IMR-90 (cell line): ENCODE results near the gene OR1F1. TPM values are rescaled to one million over a fixed set of nuclear protein-coding genes. Genes with fewer than 3 reads are reported as not detected.

Source experiments
- ATAC-seq: fragments of 200-7000 bp; cut with Tn5 transposase; 2 replicates; pipeline ENCODE4 v1.9.1; 2020; ENCODE audit warnings: low read depth, mild to moderate bottlenecking, moderate library complexity
- BruUV-seq: library from RNA; stranded (reverse); fragments of 400-500 nt; replicated peaks from 2 replicates; lab custom pipeline; 2021; lab: Mats Ljungman, UMichigan
- CTCF ChIA-PET: fragments of 300-600 bp; formaldehyde crosslinking; extraction: SDS; loops from one replicate; lab custom pipeline; 2021; ENCODE audit warnings: antibody characterized with exemption; lab: Yijun Ruan, JAX
- POLR2A ChIA-PET: fragments of 300-600 bp; sonication (Branson Sonifier 250); formaldehyde crosslinking; loops from one replicate; lab custom pipeline; 2022; ENCODE audit warnings: antibody characterized with exemption; ENCODE audit not compliant: unreplicated experiment; lab: Charles Lee
- DNase-seq: peaks from one replicate; pipeline ENCODE4 v3.0.0; 2013
- H2AFZ ChIP-seq: replicated peaks from 2 replicates; pipeline ENCODE3; 2013; ENCODE audit warnings: low read length, mild to moderate bottlenecking; ENCODE audit not compliant: poor library complexity
- H2AK5ac ChIP-seq: 2 replicates; pipeline ENCODE4 v1.6.1; 2013; ENCODE audit warnings: low read depth, low read length, inconsistent platforms
- H2AK9ac ChIP-seq: replicated peaks from 2 replicates; pipeline ENCODE3; 2013; ENCODE audit warnings: mild to moderate bottlenecking, low read depth, low read length, moderate library complexity; ENCODE audit not compliant: poor library complexity
- H2BK120ac ChIP-seq: 2 replicates; pipeline ENCODE4 v1.6.1; 2013; ENCODE audit warnings: low read depth, low read length, inconsistent platforms
- H2BK15ac ChIP-seq: 3 replicates; pipeline ENCODE4 v1.6.1; 2013; ENCODE audit warnings: low read depth, low read length, inconsistent platforms
- H2BK20ac ChIP-seq: 2 replicates; pipeline ENCODE4 v1.6.1; 2013; ENCODE audit warnings: low read depth, mild to moderate bottlenecking, inconsistent platforms, low read length, moderate library complexity
- H2BK5ac ChIP-seq: 2 replicates; pipeline ENCODE4 v1.6.1; 2013; ENCODE audit warnings: mild to moderate bottlenecking, low read depth, low read length, inconsistent platforms; ENCODE audit not compliant: poor library complexity, severe bottlenecking
- H3K14ac ChIP-seq: replicated peaks from 2 replicates; pipeline ENCODE4 v1.6.1; 2013; ENCODE audit warnings: low read depth, low read length, inconsistent platforms
- H3K18ac ChIP-seq: 2 replicates; pipeline ENCODE4 v1.6.1; 2013; ENCODE audit warnings: low read depth, low read length, control low read depth
- H3K23ac ChIP-seq: 2 replicates; pipeline ENCODE4 v1.6.1; 2013; ENCODE audit warnings: low read depth, low read length, inconsistent platforms
- H3K27ac ChIP-seq: 2 replicates; pipeline ENCODE4 v1.5.1; 2013; ENCODE audit warnings: mild to moderate bottlenecking, control low read depth, low read length; ENCODE audit not compliant: insufficient read depth
- H3K27me3 ChIP-seq: 2 replicates; pipeline ENCODE4 v1.6.1; 2013; ENCODE audit warnings: low read length; ENCODE audit not compliant: control insufficient read depth, insufficient read depth
- H3K36me3 ChIP-seq: 2 replicates; pipeline ENCODE4 v1.6.1; 2013; ENCODE audit warnings: low read length, mixed read lengths; ENCODE audit not compliant: control insufficient read depth, insufficient read depth
- H3K4ac ChIP-seq: 2 replicates; pipeline ENCODE4 v1.6.1; 2013; ENCODE audit warnings: low read depth, low read length, inconsistent platforms
- H3K4me1 ChIP-seq: 2 replicates; pipeline ENCODE4 v1.6.1; 2013; ENCODE audit warnings: low read length, mixed read lengths; ENCODE audit not compliant: control insufficient read depth, insufficient read depth
- H3K4me2 ChIP-seq: 2 replicates; pipeline ENCODE4 v1.6.1; 2013; ENCODE audit warnings: low read depth, mild to moderate bottlenecking, control low read depth, low read length, moderate library complexity
- H3K4me3 ChIP-seq: 2 replicates; pipeline ENCODE4 v1.5.1; 2013; ENCODE audit warnings: low read depth, mild to moderate bottlenecking, control low read depth, low read length, moderate library complexity; ENCODE audit not compliant: insufficient read depth
- H3K56ac ChIP-seq: 2 replicates; pipeline ENCODE4 v1.6.1; 2013; ENCODE audit warnings: low read length, inconsistent platforms; ENCODE audit not compliant: insufficient read depth; ENCODE audit errors: extremely low read depth
- H3K79me1 ChIP-seq, 2 experiments: 2 replicates each; pipeline ENCODE4 v1.6.1; 2013; ENCODE audit warnings: low read length in 2 of 2, inconsistent platforms in 1 of 2, low read depth in 1 of 2
- H3K9ac ChIP-seq: 2 replicates; pipeline ENCODE4 v1.6.1; 2013; ENCODE audit warnings: low read depth, low read length, control low read depth
- H3K9me1 ChIP-seq: 2 replicates; pipeline ENCODE4 v1.6.1; 2013; ENCODE audit warnings: low read length, inconsistent platforms; ENCODE audit not compliant: insufficient read depth
- H3K9me3 ChIP-seq: 2 replicates; pipeline ENCODE4 v1.6.1; 2013; ENCODE audit warnings: low read length; ENCODE audit not compliant: control insufficient read depth, insufficient read depth
- H4K20me1 ChIP-seq: 2 replicates; pipeline ENCODE4 v1.6.1; 2013; ENCODE audit warnings: low read length, inconsistent platforms; ENCODE audit not compliant: insufficient read depth
- H4K5ac ChIP-seq: 2 replicates; pipeline ENCODE4 v1.6.1; 2013; ENCODE audit warnings: mild to moderate bottlenecking, low read depth, low read length, control low read depth
- H4K8ac ChIP-seq, 2 experiments: 2 replicates each; pipeline ENCODE4 v1.6.1; 2013; ENCODE audit warnings: low read depth in 2 of 2, low read length in 2 of 2, control low read depth in 1 of 2, inconsistent platforms in 1 of 2
- H4K91ac ChIP-seq: 2 replicates; pipeline ENCODE4 v1.6.1; 2013; ENCODE audit warnings: low read depth, low read length, inconsistent platforms; ENCODE audit not compliant: insufficient read depth
- CHD1 ChIP-seq: IDR thresholded peaks from 2 replicates; pipeline ENCODE4 v1.6.1; 2012; ENCODE audit warnings: low read depth, low read length, improper control_type of control experiment
- NFE2L2 ChIP-seq: fragments of 150-350 bp; IDR thresholded peaks from 2 replicates; pipeline ENCODE4 v1.6.1; 2016; ENCODE audit warnings: low read depth, mild to moderate bottlenecking, low read length
- SMC3 ChIP-seq: fragments of 150-350 bp; IDR thresholded peaks from 2 replicates; pipeline ENCODE4 v1.6.1; 2016; ENCODE audit warnings: low read depth, mild to moderate bottlenecking, antibody characterized with exemption, low read length, moderate library complexity
- WGBS, 2 experiments: methylation state at CpG; one replicate each; pipeline versions ENCODE4 v1.1.5 to v1.1.7; 2013; ENCODE audit warnings: missing lambda C conversion rate in 2 of 2; ENCODE audit not compliant: insufficient read length in 1 of 2; ENCODE audit errors: extremely low coverage in 2 of 2; 5-methylcytosine and 5-hydroxymethylcytosine counted together
- dilution Hi-C: fragments of 300-500 bp; cut with HindIII; formaldehyde crosslinking; loops from one replicate; pipeline ENCODE4 v1.14.3; 2018; ENCODE audit warnings: low sequenced_read_pairs; ENCODE audit not compliant: unreplicated experiment
- in situ Hi-C: fragments of 300-500 bp; cut with MboI; formaldehyde crosslinking; loops from 3 replicates; pipeline ENCODE4 v1.14.3; 2019; ENCODE audit warnings: low sequenced_read_pairs, inconsistent platforms, mixed read lengths
- intact Hi-C: fragments of 100-400 bp; cut with micrococcal nuclease; formaldehyde crosslinking; loops from 2 replicates; pipeline ENCODE4 v1.10.0; 2022
- polyA plus RNA-seq, 3 experiments: library from polyadenylated mRNA; depleted of rRNA; stranded (reverse); fragments of >200 nt; gene quantifications; 2 replicates each; pipeline ENCODE4 v1.2.3, GENCODE V29; 2012; ENCODE audit warnings: low replicate concordance in 1 of 3
- total RNA-seq: library from RNA; depleted of rRNA; stranded (reverse); fragments of >200 nt; gene quantifications from 2 replicates; pipeline ENCODE4 v1.2.3, GENCODE V29; 2012

OR1F1 gene
- total and polyA plus RNA-seq, 2 of the 4 experiments (the other 2 are of a cell fraction), result 0.12 TPM; not detected in 1

GRCh38 chr16:3193221-3194212 is 5.5 kb downstream of the OR1F1 start:
- Histone ChIP-seq H3K18ac (no peak overlapping the region), H3K9me3 (no peaks in the 10 kb centered on the region), H2BK120ac (no peak overlapping the region), H3K14ac (no peak overlapping the region), H2AK5ac (no peak overlapping the region), H3K9me1 (no peaks in the 10 kb centered on the region), H3K79me1 (no peaks in the 10 kb centered on the region), H3K4ac (no peak overlapping the region), H4K20me1 (no peaks in the 10 kb centered on the region; the same call in 1 of the 2 replicates), H4K91ac (no peak overlapping the region), H2AK9ac (no peak overlapping the region), H4K8ac (no peak overlapping the region), H2AFZ (no peak overlapping the region), H4K5ac (no peak overlapping the region), H3K23ac (no peak overlapping the region), H3K4me1 (peaks cover 2% of the 10 kb centered on the region; the same call in 1 of the 2 replicates), H3K9ac (no peak overlapping the region), H2BK15ac (no peak overlapping the region), H3K36me3 (no peaks in the 10 kb centered on the region), H2BK20ac (no peak overlapping the region), H3K4me3 (no peak overlapping the region), H2BK5ac (no peak overlapping the region), H3K56ac (no peak overlapping the region), H3K27me3 (peaks cover 11% of the 10 kb centered on the region; the same call in 1 of the 2 replicates), H3K4me2 (no peak overlapping the region), H3K27ac (no peak overlapping the region)
- CTCF ChIA-PET, result no interaction called here
- 64% methylated on average over 27 of the region's 49 CpGs; no CpG with 5 or more reads in 1 of the 2 experiments for WGBS, 2 experiments
- TF ChIP-seq NFE2L2 (no peak), SMC3 (no peak), CHD1 (no peak)
- BruUV-seq, result no TSS peak
- dilution Hi-C loops (no loop called here), intact Hi-C loops (no loop called here), in situ Hi-C loops (no loop called here)
- POLR2A ChIA-PET, result no interaction called here
- DNase-seq (no peak), ATAC-seq (no peak)
